HepG2 (cell line): ENCODE data around the gene NR2F1. TPM values are rescaled to one million over a fixed set of nuclear protein-coding genes. Genes with fewer than 3 reads are reported as not detected.
A peak's percentile ranks its signal among the peaks of the same experiment; 100 is the strongest.

ENCODE experiments used
- AHR ChIP-seq: IDR thresholded peaks from 2 replicates; pipeline ENCODE4 v1.6.1; 2018; ENCODE audit warnings: missing genetic modification reagents, missing compliant biosample characterization
- CBX5 ChIP-seq: sonication (generic); formaldehyde crosslinking; IDR thresholded peaks from 2 replicates; pipeline ENCODE4 v1.4.0; 2020; ENCODE audit warnings: missing genetic modification reagents, borderline replicate concordance
- DNMT1 ChIP-seq: sonication (generic); formaldehyde crosslinking; IDR thresholded peaks from 2 replicates; pipeline ENCODE4 v1.5.1; 2020; ENCODE audit warnings: mild to moderate bottlenecking, missing genetic modification reagents
- FOSL1 ChIP-seq: sonication (generic); formaldehyde crosslinking; IDR thresholded peaks from 2 replicates; pipeline ENCODE4 v1.9.0; 2021; ENCODE audit warnings: missing genetic modification reagents, borderline replicate concordance
- HOXA5 ChIP-seq: sonication (generic); formaldehyde crosslinking; IDR thresholded peaks from 2 replicates; pipeline ENCODE4 v1.4.0; 2020; ENCODE audit warnings: missing genetic modification reagents
- MBD4 ChIP-seq: IDR thresholded peaks from 2 replicates; pipeline ENCODE4 v1.6.1; 2012; ENCODE audit warnings: low read length, inconsistent platforms, borderline replicate concordance
- PCBP1 ChIP-seq: fragments of 200-400 bp; formaldehyde crosslinking; IDR thresholded peaks from 2 replicates; pipeline ENCODE4 v1.6.1; 2017; ENCODE audit warnings: mild to moderate bottlenecking, low read depth, low read length, borderline replicate concordance
- TRIM24 ChIP-seq: sonication (generic); formaldehyde crosslinking; IDR thresholded peaks from 2 replicates; pipeline ENCODE4 v1.8.0; 2022; ENCODE audit warnings: mild to moderate bottlenecking, missing genetic modification reagents
- ZFP82 ChIP-seq: sonication (generic); formaldehyde crosslinking; IDR thresholded peaks from 2 replicates; pipeline ENCODE4 v1.5.1; 2020; ENCODE audit warnings: mild to moderate bottlenecking, missing genetic modification reagents, borderline replicate concordance
- ZNF326 ChIP-seq: sonication (generic); formaldehyde crosslinking; IDR thresholded peaks from 2 replicates; pipeline ENCODE4 v1.4.0; 2020; ENCODE audit warnings: missing genetic modification reagents, borderline replicate concordance
- ZNF446 ChIP-seq: sonication (generic); formaldehyde crosslinking; IDR thresholded peaks from 2 replicates; pipeline ENCODE4 v1.5.0; 2020; ENCODE audit warnings: mild to moderate bottlenecking, missing genetic modification reagents
- ZNF530 ChIP-seq: sonication (generic); formaldehyde crosslinking; IDR thresholded peaks from 2 replicates; pipeline ENCODE4 v1.5.0; 2020; ENCODE audit warnings: low read depth, mild to moderate bottlenecking, missing genetic modification reagents
- ZNF589 ChIP-seq: sonication (generic); formaldehyde crosslinking; conservative IDR thresholded peaks from 2 replicates; pipeline ENCODE4 v1.8.0; 2022; ENCODE audit warnings: mild to moderate bottlenecking, moderate library complexity, missing genetic modification reagents
- ZNF629 ChIP-seq: sonication (generic); formaldehyde crosslinking; conservative IDR thresholded peaks from 2 replicates; pipeline ENCODE4 v1.5.0; 2020; ENCODE audit warnings: missing genetic modification reagents
- ZNF670 ChIP-seq: sonication (generic); formaldehyde crosslinking; IDR thresholded peaks from 2 replicates; pipeline ENCODE4 v1.8.0; 2022; ENCODE audit warnings: mild to moderate bottlenecking, missing genetic modification reagents, borderline replicate concordance
- polyA plus RNA-seq, 8 experiments: library from polyadenylated mRNA; depleted of rRNA in 3 of 8; stranded (reverse) in 7 of 8; unstranded in 1 of 8; fragments of >200 nt; fragmentation: Illumina TruSeq in 4 of 8; extraction: Trizol in 4 of 8; gene quantifications; 2 replicates each; pipeline versions ENCODE4 v1.2.1 to v1.2.3, GENCODE V29; 2011 to 2016; ENCODE audit warnings: low read depth in 4 of 8, missing spikeins in 1 of 8, mixed read lengths in 1 of 8; ENCODE audit not compliant: insufficient read depth in 1 of 8
- total RNA-seq, 5 experiments: library from RNA; depleted of rRNA; stranded (reverse); fragments of >200 nt; fragmentation: Illumina TruSeq; extraction: Trizol; gene quantifications; 2 replicates each; pipeline ENCODE4 v1.2.3, GENCODE V29; 2016; ENCODE audit warnings: low read depth in 1 of 5
- TF ChIP-seq, protein P1 (sequence below): sonication (generic); formaldehyde crosslinking; IDR thresholded peaks from 2 replicates; pipeline ENCODE4 v1.4.0; 2020; ENCODE audit warnings: missing genetic modification reagents
- TF ChIP-seq, protein P2 (sequence below): sonication (generic); formaldehyde crosslinking; IDR thresholded peaks from 2 replicates; pipeline ENCODE4 v1.4.0; 2020; ENCODE audit warnings: missing genetic modification reagents, borderline replicate concordance

The NR2F1 gene
- total and polyA plus RNA-seq, 2 of the 13 experiments (the other 11 are each of a cell fraction or from before 2014, with no cell fraction given) = 17.1 to 59.7 TPM

DNA sequence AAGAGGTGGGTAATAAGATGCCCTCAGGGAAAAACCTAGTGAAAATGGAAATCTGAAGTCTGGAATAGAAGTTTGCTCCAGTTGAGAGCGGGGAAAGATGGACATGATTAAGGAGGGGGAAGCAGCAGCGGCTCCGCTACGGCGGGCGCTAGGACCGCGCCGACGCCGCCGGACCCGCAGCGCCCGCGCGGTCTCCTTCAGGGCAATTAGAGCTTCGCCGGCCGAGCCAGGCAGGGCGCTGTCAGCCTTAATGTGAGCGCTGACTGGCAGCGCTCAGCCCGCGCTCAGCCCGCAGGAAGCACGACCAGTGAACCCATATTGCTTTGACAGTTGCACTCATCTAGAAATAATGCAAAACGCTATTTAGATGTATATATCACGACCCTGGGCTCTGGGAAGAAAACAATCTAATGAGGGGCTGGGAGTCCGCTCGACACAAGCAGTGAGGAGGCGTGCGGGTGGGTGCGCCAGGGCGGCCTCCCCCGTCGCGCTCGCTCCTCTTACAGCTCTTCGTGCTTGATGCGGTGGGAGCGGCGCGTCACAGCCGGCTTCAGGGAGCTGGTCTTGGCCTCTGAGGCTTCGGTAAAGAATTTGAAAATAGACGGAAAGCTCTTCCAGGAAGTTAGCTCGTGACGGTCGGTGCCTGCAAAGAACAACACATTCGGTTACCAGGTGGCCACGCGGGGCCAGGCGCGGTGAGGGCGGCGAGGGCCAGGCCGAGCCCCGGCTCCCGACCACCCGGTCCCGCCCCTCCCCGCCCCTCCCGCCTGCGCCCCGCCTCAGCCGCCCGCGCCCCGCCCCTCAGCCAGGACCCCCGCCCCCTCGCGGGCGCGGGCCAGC, 37.7 kb downstream of the NR2F1 start (continued):
- TF ChIP-seq, protein P1, sequence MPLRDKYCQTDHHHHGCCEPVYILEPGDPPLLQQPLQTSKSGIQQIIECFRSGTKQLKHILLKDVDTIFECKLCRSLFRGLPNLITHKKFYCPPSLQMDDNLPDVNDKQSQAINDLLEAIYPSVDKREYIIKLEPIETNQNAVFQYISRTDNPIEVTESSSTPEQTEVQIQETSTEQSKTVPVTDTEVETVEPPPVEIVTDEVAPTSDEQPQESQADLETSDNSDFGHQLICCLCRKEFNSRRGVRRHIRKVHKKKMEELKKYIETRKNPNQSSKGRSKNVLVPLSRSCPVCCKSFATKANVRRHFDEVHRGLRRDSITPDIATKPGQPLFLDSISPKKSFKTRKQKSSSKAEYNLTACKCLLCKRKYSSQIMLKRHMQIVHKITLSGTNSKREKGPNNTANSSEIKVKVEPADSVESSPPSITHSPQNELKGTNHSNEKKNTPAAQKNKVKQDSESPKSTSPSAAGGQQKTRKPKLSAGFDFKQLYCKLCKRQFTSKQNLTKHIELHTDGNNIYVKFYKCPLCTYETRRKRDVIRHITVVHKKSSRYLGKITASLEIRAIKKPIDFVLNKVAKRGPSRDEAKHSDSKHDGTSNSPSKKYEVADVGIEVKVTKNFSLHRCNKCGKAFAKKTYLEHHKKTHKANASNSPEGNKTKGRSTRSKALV = peak; percentile 89
- TF ChIP-seq ZNF326 (CRISPR knock-in tag) (no peak), TRIM24 (no peak), ZFP82 (CRISPR knock-in tag) (peak; percentile 6; the same call in 1 of the 2 replicates), ZNF629 (no peak; the same call in 1 of the 2 replicates), ZNF589 (CRISPR knock-in tag) (no peak), CBX5 (CRISPR knock-in tag) (peak; percentile 15; the same call in 1 of the 2 replicates), FOSL1 (no peak), ZNF530 (CRISPR knock-in tag) (no peak), AHR (CRISPR knock-in tag) (no peak), HOXA5 (peak; percentile 63), MBD4 (no peak), DNMT1 (CRISPR knock-in tag) (no peak), ZNF670 (no peak), PCBP1 (no peak), ZNF446 (0 out of 2 replicates have a peak, but pooled peaks have one; percentile 45)
- TF ChIP-seq, protein P2, sequence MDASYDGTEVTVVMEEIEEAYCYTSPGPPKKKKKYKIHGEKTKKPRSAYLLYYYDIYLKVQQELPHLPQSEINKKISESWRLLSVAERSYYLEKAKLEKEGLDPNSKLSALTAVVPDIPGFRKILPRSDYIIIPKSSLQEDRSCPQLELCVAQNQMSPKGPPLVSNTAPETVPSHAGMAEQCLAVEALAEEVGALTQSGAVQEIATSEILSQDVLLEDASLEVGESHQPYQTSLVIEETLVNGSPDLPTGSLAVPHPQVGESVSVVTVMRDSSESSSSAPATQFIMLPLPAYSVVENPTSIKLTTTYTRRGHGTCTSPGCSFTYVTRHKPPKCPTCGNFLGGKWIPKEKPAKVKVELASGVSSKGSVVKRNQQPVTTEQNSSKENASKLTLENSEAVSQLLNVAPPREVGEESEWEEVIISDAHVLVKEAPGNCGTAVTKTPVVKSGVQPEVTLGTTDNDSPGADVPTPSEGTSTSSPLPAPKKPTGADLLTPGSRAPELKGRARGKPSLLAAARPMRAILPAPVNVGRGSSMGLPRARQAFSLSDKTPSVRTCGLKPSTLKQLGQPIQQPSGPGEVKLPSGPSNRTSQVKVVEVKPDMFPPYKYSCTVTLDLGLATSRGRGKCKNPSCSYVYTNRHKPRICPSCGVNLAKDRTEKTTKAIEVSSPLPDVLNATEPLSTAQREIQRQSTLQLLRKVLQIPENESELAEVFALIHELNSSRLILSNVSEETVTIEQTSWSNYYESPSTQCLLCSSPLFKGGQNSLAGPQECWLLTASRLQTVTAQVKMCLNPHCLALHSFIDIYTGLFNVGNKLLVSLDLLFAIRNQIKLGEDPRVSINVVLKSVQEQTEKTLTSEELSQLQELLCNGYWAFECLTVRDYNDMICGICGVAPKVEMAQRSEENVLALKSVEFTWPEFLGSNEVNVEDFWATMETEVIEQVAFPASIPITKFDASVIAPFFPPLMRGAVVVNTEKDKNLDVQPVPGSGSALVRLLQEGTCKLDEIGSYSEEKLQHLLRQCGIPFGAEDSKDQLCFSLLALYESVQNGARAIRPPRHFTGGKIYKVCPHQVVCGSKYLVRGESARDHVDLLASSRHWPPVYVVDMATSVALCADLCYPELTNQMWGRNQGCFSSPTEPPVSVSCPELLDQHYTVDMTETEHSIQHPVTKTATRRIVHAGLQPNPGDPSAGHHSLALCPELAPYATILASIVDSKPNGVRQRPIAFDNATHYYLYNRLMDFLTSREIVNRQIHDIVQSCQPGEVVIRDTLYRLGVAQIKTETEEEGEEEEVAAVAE (CRISPR knock-in tag) = no peak
